Mucosa of descending colon (tissue), 3 donors: ENCODE results near the gene SMDT1. TPM values are rescaled to one million over a fixed set of nuclear protein-coding genes. Genes with fewer than 3 reads are reported as not detected.
A peak's percentile ranks its signal among the peaks of the same experiment; 100 is the strongest.

ENCODE experiments used
- ATAC-seq: fragments of 200-7000 bp; cut with Tn5 transposase; one replicate; pipeline ENCODE4 v1.9.1; 2020; ENCODE audit warnings: mild to moderate bottlenecking, moderate library complexity
- DNase-seq, 3 donors: peaks; one replicate each; pipeline ENCODE4 v3.0.0-alpha.2; 2020
- H3K36me3 ChIP-seq: fragments of 200-600 bp; one replicate; pipeline ENCODE4 v1.8.0; 2021; ENCODE audit warnings: low read depth, mild to moderate bottlenecking
- H3K4me1 ChIP-seq: fragments of 200-600 bp; one replicate; pipeline ENCODE4 v1.8.0; 2021; ENCODE audit warnings: low read depth, mild to moderate bottlenecking
- H3K4me3 ChIP-seq: fragments of 200-600 bp; one replicate; pipeline ENCODE4 v1.8.0; 2021; ENCODE audit warnings: mild to moderate bottlenecking
- H3K9me3 ChIP-seq: fragments of 200-600 bp; one replicate; pipeline ENCODE4 v1.8.0; 2021; ENCODE audit warnings: mild to moderate bottlenecking
- CTCF ChIP-seq: fragments of 200-600 bp; IDR thresholded peaks from one replicate; pipeline ENCODE4 v1.8.0; 2022; ENCODE audit warnings: antibody characterized with exemption, mild to moderate bottlenecking
- intact Hi-C, 2 donors: fragments of 100-400 bp; cut with DNase I in 1 of 2; cut with micrococcal nuclease in 1 of 2; formaldehyde crosslinking; loops; one replicate each; pipeline versions ENCODE4 v1.11.0 to v1.11.1; 2022; cut with DNase I, micrococcal nuclease
- total RNA-seq, 3 donors: library from RNA; stranded (reverse); fragmentation: NEBNext Ultra II Directional in 2 of 3; extraction: Animal tissue kit (Norgen Biotek cat#: 25700) in 2 of 3; gene quantifications; one replicate each; pipeline versions ENCODE4 v1.2.1 to v1.2.4, GENCODE V29; 2021 to 2023
- donor health status: DM: no; HTN: no; CAD: no; lungs with moderate emphysema.
- donor health status: DM: no; HTN: no; CAD: no.
- donor health status: DM: no; HTN: yes; CAD: no.

Gene SMDT1
- total RNA-seq, 3 donors from 2014 or later = 79.7 to 118 (median 102) TPM

- no peak overlapping the region for H3K4me3 ChIP-seq
- no peaks in the 10 kb centered on the region for H3K4me1 ChIP-seq
- ATAC-seq = no peak
- intact Hi-C loops = no loop called here
- TF ChIP-seq CTCF = no peak
- DNase-seq = no peak
- H3K36me3 ChIP-seq = no peaks in the 10 kb centered on the region
- no peaks in the 10 kb centered on the region for H3K9me3 ChIP-seq
Measured at GRCh38 chr22:42050641-42051180, 28.8 kb upstream of the SMDT1 start.

DNA sequence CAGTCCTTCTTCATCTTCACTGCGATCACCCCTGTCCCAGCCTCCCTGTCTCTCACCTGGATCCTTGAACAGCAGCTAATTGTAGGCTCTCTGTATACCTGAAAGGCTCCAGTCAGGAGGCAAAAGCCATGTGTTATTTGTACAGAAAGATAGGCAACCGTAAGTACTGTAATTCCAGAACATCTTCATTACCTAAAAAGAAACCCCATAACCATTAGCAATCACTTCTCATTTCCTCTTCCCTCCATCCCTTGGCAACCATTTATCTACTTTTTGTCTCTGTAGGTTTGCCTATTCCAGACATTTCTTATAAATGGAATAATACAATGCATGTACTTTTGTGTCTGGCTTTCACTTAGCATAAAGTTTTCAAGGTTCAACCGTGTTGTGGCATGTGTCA, 26.7 kb upstream of the SMDT1 start:
- Histone ChIP-seq H3K4me3 (no peak overlapping the region), H3K36me3 (no peaks in the 10 kb centered on the region), H3K4me1 (no peaks in the 10 kb centered on the region), H3K9me3 (peaks cover 12% of the 10 kb centered on the region)
- TF ChIP-seq CTCF = no peak
- DNase-seq (no peak), ATAC-seq (no peak)
- intact Hi-C loops = no loop called here

- H3K4me3 ChIP-seq = no peak overlapping the region
- DNase-seq (no peak), ATAC-seq (no peak)
- TF ChIP-seq CTCF = no peak
- intact Hi-C loops = no loop called here
- peaks cover 12% of the 10 kb centered on the region for H3K9me3 ChIP-seq
- H3K4me1 ChIP-seq = no peaks in the 10 kb centered on the region
- H3K36me3 ChIP-seq = no peaks in the 10 kb centered on the region
Measured at GRCh38 chr22:42056757-42057511, 22.6 kb upstream of the SMDT1 start.

DNA sequence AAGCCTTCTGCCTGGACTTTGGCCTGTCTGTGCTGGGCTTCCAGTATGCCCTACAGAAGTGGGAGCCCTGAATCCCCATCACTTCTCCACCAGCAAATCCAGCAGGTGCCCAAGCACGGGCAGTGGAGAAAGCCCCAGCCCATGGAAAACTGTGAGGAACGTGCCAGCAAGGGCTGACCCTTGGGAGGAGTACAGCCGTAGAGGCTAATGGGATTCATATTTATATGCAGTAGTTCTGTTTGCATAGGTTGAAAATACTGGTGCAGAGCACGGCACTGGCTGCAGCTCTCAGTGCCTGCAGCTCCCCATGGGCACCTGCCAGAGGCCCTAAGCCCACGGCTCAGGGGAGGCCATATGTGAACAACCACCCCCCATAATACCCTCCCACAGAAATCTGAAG, 19.0 kb upstream of the SMDT1 start:
- DNase-seq (peak in 1 of 3 donors; percentile 11), ATAC-seq (no peak)
- H3K4me3 ChIP-seq = no peak overlapping the region
- peaks cover 12% of the 10 kb centered on the region for H3K9me3 ChIP-seq
- H3K36me3 ChIP-seq = no peaks in the 10 kb centered on the region
- H3K4me1 ChIP-seq = peaks cover 8% of the 10 kb centered on the region
- no peak for TF ChIP-seq CTCF
- intact Hi-C loops = no loop called here

- peaks cover 12% of the 10 kb centered on the region for H3K9me3 ChIP-seq
- intact Hi-C loops = no loop called here
- no peaks in the 10 kb centered on the region for H3K36me3 ChIP-seq
- TF ChIP-seq CTCF = no peak
- H3K4me1 ChIP-seq = peaks cover 8% of the 10 kb centered on the region
- DNase-seq (peak in 1 of 3 donors; percentile 11), ATAC-seq (no peak)
- H3K4me3 ChIP-seq = no peak overlapping the region
Measured at GRCh38 chr22:42061041-42061440, 18.5 kb upstream of the SMDT1 start.
